Natural killer cell treated with Interleukin-12 subunit alpha and Interleukin-12 subunit beta and Interleukin-15 and Interleukin-18, amount 100 ng/mL, for 72 hours (primary cell): ENCODE data around the gene CAND2. TPM values are rescaled to one million over a fixed set of nuclear protein-coding genes. Genes with fewer than 3 reads are reported as not detected.
"Not testable (repeated sequence)": the region's sequence is repeated elsewhere in the genome, so short reads cannot be mapped to it uniquely, and the experiment has no call there.

Source experiments
- ATAC-seq, 2 donors: fragments of 150-1000 bp; cut with Tn5 transposase in 1 of 2; sonication (Bioruptor Pico), chemical (Tn5 transposase) in 1 of 2; 2 replicates each; pipeline ENCODE4 v1.10.0; 2021
- DNase-seq: peaks from one replicate; pipeline ENCODE4 v3.0.0; 2022; ENCODE audit warnings: low spot score
- H3K27ac Mint-ChIP-seq, 2 donors: 1 replicate in 1 of 2; 2 replicates in 1 of 2; pipeline ENCODE4 v1.8.0; 2022; ENCODE audit warnings: mixed read lengths in 2 of 2, mild to moderate bottlenecking in 1 of 2, moderate library complexity in 1 of 2
- H3K27me3 Mint-ChIP-seq, 2 donors: 1 replicate in 1 of 2; 2 replicates in 1 of 2; pipeline ENCODE4 v1.8.0; 2022; ENCODE audit warnings: mixed read lengths in 2 of 2
- H3K36me3 Mint-ChIP-seq: one replicate; pipeline ENCODE4 v1.8.0; 2022; ENCODE audit warnings: mixed read lengths
- H3K4me1 Mint-ChIP-seq, 2 donors: 1 replicate in 1 of 2; 2 replicates in 1 of 2; pipeline ENCODE4 v1.8.0; 2022; ENCODE audit warnings: low read depth in 2 of 2, mixed read lengths in 2 of 2, mild to moderate bottlenecking in 1 of 2
- H3K4me3 Mint-ChIP-seq: one replicate; pipeline ENCODE4 v1.8.0; 2022; ENCODE audit warnings: mixed read lengths
- H3K9me3 Mint-ChIP-seq: 2 replicates; pipeline ENCODE4 v1.8.0; 2022; ENCODE audit warnings: mixed read lengths
- total RNA-seq, 2 donors: library from RNA; stranded (reverse); gene quantifications; one replicate each; pipeline ENCODE4 v1.2.3, GENCODE V29; 2022

Gene CAND2
- total RNA-seq, 2 donors from 2014 or later, result 0.45 to 0.62 TPM

DNA sequence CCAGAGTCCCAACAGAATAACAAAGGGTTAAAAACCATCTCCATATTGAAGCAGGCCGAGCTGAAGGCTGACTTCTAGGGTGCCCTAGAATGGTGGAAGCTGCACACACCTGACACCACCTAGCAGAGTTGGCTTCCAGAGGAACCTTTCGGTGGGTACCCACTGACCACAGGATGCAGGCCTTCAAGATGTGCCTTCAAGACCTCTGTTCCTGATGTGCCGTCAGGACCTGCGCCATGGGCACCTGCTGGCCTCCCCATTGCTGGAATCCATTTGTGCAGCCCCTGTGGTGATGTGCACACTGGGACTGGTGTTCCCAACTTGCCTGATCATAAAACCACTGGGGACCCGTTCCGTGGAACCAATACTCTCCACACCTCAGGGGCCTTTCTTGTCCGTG, 80.6 kb downstream of the CAND2 start:
- Mint-ChIP-seq H3K4me1 (peaks cover 0 to under 1% of the 10 kb centered on the region in 2 donors), H3K4me3 (no peak overlapping the region), H3K27me3 (peaks cover 0 to 13% of the 10 kb centered on the region in 2 donors)

DNA sequence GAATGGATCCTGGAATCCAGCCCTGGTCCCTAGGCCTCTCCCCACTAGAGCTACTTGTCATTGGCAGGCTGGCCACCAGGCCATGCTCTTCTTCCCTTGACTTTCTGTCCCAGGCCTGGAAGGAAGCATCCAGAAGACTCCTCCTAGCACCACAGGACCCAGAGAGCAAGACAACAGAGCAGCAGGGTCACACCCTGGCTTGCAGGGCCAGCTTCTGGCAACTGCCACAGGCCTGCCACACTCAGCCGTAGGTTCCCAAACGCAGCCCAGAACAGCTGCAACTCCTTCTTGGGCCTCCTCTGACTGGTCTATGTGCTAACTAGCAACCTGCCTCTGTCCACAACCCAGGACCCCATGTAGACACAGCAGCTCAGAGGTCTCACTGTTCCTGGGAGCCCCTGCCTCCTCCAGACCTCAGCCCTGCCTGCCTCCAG, 81.7 kb downstream of the CAND2 start:
- H3K27ac Mint-ChIP-seq, result no peak overlapping the region
- no peak overlapping the region for H3K4me3 Mint-ChIP-seq
- H3K27me3 Mint-ChIP-seq, result peaks cover 0 to 13% of the 10 kb centered on the region in 2 donors
- DNase-seq, result no peak
- H3K9me3 Mint-ChIP-seq, result no peaks in the 10 kb centered on the region
- no peak for ATAC-seq
- H3K36me3 Mint-ChIP-seq, result no peaks in the 10 kb centered on the region
- H3K4me1 Mint-ChIP-seq, result peaks cover 0 to 2% of the 10 kb centered on the region in 2 donors

More for the DNA sequence above, 80.6 kb downstream of the CAND2 start:
- DNase-seq, result no peak
- Mint-ChIP-seq H3K27ac (no peak overlapping the region), H3K36me3 (no peaks in the 10 kb centered on the region), H3K9me3 (no peaks in the 10 kb centered on the region)
- no peak for ATAC-seq

DNA sequence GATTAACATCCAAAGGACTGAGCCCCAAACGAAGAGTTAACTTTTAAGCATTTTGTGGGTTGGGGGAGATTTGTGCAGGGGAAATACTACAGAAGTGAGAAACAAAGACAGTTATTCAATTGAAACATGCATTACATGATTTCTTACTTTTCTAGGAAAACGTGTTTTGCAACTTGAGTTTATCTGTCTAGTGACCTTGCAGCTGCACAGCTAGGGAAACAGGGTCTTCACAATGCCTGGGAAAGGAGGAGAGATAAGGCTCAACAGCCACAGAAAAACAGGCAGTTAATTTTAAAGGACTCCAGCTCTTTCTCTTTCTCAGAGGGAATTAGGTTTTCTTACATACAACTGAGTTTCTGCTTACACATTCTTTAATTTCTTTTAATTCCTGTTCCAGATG, 82.3 kb downstream of the CAND2 start:
- DNase-seq, H3K4me1 Mint-ChIP-seq, H3K36me3 Mint-ChIP-seq, H3K9me3 Mint-ChIP-seq, H3K4me3 Mint-ChIP-seq, ATAC-seq, H3K27ac Mint-ChIP-seq: not testable (repeated sequence)
- peaks cover 3 to 13% of the 10 kb centered on the region in 2 donors for H3K27me3 Mint-ChIP-seq

DNA sequence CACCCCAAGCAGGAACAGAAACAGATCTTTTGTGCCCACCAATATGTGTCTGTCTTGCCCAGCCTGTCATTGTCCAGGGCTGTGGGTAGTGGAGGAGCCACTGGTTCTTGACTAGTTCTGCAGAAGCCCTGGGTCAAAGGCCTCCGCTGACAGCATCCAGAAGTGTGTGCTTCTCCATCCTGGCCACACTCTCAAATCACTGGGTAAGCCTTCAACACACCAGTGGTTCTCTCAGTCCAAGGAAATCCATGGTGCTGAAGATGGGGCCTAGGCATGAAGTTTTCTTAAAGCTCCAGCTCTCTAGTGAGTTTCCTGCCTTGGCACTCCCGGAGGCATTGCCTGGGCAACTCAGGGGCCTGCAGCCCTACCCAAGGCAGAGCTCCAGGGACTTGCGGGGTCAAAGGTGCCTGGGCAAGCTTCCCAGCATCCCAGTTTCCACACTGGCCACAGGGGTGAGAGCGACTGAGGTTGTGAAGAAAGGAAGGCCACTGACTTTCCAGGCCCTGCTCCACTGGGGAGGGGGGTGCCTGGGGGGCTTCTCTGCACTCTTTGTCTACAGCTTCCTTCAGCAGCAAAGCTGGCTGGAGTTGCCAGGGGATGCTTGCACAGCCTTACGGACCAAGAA, 82.8 kb downstream of the CAND2 start:
- H3K9me3 Mint-ChIP-seq, result no peaks in the 10 kb centered on the region
- ATAC-seq, result no peak
- no peaks in the 10 kb centered on the region for H3K36me3 Mint-ChIP-seq
- H3K27me3 Mint-ChIP-seq, result peaks cover 3 to 12% of the 10 kb centered on the region in 2 donors
- DNase-seq, result no peak
- H3K4me1 Mint-ChIP-seq, result peaks cover 0 to 2% of the 10 kb centered on the region in 2 donors
- no peak overlapping the region for H3K4me3 Mint-ChIP-seq
- H3K27ac Mint-ChIP-seq, result no peak overlapping the region

DNA sequence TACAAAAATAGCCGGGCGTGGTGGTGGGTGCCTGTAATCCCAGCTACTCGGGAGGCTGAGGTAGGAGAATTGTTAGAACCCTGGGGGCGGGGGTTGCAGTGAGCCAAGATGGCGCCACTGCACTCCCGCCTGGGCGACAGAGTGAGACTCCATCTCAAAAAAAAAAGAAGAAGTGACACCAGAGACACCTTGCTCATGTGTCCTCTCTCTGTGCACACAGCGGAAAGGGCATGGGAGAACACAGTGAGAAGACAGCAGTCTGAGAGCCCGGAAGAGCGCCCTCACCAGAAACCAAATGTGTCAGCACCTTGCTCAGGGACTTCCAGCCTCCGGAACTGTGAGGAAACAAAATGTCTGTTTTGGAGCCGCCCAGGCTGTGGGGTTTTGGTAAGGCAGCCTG, 85.4 kb downstream of the CAND2 start:
- not testable (repeated sequence) for H3K9me3 Mint-ChIP-seq, H3K27ac Mint-ChIP-seq, DNase-seq, ATAC-seq, H3K36me3 Mint-ChIP-seq, H3K4me3 Mint-ChIP-seq
- Mint-ChIP-seq H3K4me1 (peaks cover 10 to 12% of the 10 kb centered on the region in 2 donors), H3K27me3 (peaks cover 10 to 15% of the 10 kb centered on the region in 2 donors)

DNA sequence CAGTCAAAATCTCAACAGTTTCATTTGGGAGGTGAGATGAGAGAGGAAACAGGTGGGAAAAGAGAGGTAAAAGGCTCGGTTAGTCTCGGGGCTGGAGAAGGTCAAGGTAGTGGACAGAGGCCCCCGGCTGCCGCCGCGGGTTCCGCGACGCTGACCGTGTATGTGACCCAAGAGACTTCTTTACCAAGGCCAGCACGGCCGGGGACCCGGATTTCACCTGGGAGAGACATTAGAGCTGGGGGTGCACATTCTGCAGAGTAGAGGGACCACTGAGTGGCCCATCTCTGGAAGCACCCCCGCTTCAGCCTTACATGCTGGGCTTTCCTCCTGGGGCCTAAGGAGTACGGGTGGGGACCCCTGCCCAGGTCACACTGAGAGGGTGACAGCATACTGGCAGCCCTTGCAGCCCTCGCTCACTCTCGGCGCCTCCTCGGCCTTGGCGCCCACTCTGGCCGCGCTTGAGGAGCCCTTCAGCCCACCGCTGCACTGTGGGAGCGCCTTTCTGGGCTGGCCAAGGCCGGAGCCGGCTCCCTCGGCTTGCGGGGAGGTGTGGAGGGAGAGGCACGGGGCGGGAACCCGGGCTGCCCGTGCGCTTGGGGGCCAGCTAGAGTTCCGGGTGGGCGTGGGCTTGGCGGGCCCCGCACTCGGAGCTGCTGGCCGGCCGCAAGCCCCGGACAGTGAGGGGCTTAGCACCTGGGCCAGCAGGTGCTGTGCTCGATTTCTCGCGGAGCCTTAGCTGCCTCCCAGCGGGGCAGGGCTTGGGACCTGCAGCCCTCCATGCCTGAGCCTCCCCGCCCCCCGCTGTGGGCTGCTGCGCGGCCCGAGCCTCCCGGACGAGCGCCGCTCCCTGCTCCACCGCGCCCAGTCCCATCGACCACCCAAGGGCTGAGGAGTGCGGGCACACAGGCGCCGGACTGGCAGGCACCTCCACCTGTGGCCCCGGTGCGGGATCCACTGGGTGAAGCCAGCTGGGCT, 86.1 kb downstream of the CAND2 start:
- Mint-ChIP-seq H3K4me3 (no peak overlapping the region), H3K36me3 (no peaks in the 10 kb centered on the region), H3K27me3 (peaks cover 18 to 23% of the 10 kb centered on the region in 2 donors), H3K4me1 (peaks cover 11 to 13% of the 10 kb centered on the region in 2 donors), H3K9me3 (no peaks in the 10 kb centered on the region), H3K27ac (no peak overlapping the region)
- DNase-seq (no peak), ATAC-seq (no peak)

DNA sequence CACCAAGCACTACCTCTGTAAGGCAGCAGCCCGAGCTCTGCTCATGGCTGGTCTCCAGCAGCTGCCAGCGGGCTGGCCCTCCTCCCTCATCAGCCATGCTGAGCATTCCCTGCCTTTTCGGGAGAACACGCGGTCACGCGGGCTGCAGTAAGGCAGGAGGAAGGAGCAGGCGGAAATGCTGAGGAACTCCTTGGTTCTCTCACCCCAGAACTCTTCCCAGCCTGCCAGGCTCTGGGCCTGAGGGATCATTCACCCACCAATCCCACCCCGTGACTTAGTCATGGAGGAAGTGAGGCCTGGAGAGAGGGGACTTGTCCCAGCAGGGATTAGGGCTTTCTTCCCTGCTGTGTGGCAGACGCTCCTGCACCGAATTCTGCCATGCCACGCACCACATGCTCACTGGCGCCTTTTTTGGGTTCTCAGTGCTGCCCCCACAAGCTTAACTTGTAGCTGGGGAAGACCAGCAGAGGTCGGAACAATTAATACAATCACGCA, 87.8 kb downstream of the CAND2 start:
- no peaks in the 10 kb centered on the region for H3K9me3 Mint-ChIP-seq
- ATAC-seq (no peak), DNase-seq (no peak)
- H3K27ac Mint-ChIP-seq, result no peak overlapping the region
- H3K27me3 Mint-ChIP-seq, result peaks cover 23 to 27% of the 10 kb centered on the region in 2 donors
- no peak overlapping the region for H3K4me3 Mint-ChIP-seq
- no peaks in the 10 kb centered on the region for H3K36me3 Mint-ChIP-seq
- peaks cover 11 to 13% of the 10 kb centered on the region in 2 donors for H3K4me1 Mint-ChIP-seq

Other genes with a start within 250 kb of the CAND2 start
- 10 to 100 TPM; 24.6 to 27.5 TPM for gene MKRN2, start 239.6 kb upstream of the CAND2 start, total RNA-seq
- gene RAF1, start 132.6 kb upstream of the CAND2 start, total RNA-seq, result 100 to 1,000 TPM; 122 to 155 TPM
- not detected for gene TMEM40, start 37.4 kb upstream of the CAND2 start, total RNA-seq
- gene RPL32, start 44.9 kb downstream of the CAND2 start, total RNA-seq, result 1,000 to 10,000 TPM; 1,132 to 1,133 TPM